G401 (cell line): Measurements from ENCODE around the gene TAP2. TPM values are rescaled to one million over a fixed set of nuclear protein-coding genes. Genes with fewer than 3 reads are reported as not detected.

Experiments
- DNase-seq: peaks from one replicate; pipeline ENCODE4 v3.0.0-alpha.2; 2015; ENCODE audit warnings: low spot score
- in situ Hi-C: cut with HindIII; loops from 2 replicates; pipeline ENCODE4 v1.10.0; 2016; ENCODE audit warnings: low sequenced_read_pairs, mixed read lengths
- total RNA-seq: library from RNA; depleted of rRNA; stranded (reverse); fragments of >200 nt; shearing (Covaris generic); gene quantifications from 2 replicates; pipeline ENCODE4 v1.2.3, GENCODE V29; 2014

The TAP2 gene
- total RNA-seq, 1 experiment from 2014 or later, result 14.5 TPM

- in situ Hi-C loops, result no loop called here
- DNase-seq, result no peak
These were observed 2.2 kb upstream of the TAP2 start for GRCh38 chr6:32840604-32841246.

GRCh38 chr6:32839356-32839755 is 817 bp upstream of the TAP2 start:
- in situ Hi-C loops, result no loop called here
- DNase-seq, result no peak

DNA sequence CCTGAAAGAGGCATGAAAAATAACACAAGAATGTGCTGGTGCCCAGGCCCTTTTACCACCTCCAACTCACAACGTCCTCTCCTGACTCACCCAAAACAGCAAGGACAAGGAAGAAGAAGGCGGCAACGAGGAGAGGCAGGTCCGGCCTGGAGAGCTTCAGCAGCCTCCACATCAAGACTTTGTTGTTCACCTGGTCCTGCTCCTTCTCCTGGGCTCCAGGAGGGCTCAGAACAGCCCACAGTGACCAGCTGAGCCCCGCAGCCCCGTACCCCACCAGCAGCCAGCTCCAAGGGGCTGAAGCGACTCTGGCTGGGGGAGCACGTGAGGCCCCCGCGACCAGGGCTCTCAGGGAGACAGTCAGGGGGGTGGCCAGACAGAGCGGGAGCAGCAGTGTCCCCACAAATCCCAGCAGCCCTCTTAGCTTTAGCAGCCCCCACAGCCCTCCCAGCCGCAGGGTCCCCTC is 857 bp downstream of the TAP2 start:
- in situ Hi-C loops, result no loop called here
- DNase-seq, result peak; percentile 18

- in situ Hi-C loops, result no loop called here
- DNase-seq, result no peak
These were observed 1.7 kb downstream of the TAP2 start for GRCh38 chr6:32836873-32837272.

DNA sequence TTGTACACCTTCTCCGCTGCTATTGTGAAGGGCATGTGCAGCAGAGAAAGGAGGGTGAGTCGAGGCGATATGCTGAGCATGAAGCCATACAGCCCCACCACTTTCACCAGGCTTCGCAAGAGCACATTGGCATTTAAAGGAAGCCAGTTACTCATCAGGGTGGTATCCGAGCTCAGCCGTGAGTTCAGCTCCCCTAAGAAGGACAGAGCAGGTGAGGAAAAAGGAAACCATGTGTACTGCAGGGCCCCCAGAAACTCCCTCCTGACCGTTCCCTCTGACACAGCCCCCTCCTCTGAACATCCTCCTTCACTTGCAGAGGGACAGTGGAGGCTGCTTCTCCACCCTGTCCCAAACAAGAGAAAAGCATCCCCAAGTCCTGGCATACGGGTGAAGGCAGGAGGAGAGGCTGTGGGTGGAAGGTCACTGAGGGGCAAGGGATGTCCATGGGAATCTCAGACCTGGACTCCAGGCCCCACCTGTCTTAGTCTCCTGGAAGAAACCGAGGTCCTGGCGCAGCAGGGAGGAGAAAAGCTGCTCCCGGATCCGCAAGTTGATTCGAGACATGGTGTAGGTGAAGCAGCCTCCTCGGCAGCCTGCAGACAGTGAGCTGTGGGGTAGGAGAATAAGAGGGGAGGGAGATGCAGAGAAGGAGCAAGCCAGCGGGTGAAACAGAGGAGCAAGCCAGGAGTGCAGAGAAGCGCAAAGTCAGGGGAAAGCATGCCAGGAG is 3.2 kb downstream of the TAP2 start:
- in situ Hi-C loops, result no loop called here
- DNase-seq, result no peak

- no peak for DNase-seq
- in situ Hi-C loops, result no loop called here
These were observed 4.9 kb downstream of the TAP2 start for GRCh38 chr6:32833664-32834063.

- in situ Hi-C loops, result no loop called here
- no peak for DNase-seq
These were observed 6.0 kb downstream of the TAP2 start for GRCh38 chr6:32832535-32832934.

GRCh38 chr6:32830936-32831335 is 7.6 kb downstream of the TAP2 start:
- in situ Hi-C loops, result no loop called here

DNA sequence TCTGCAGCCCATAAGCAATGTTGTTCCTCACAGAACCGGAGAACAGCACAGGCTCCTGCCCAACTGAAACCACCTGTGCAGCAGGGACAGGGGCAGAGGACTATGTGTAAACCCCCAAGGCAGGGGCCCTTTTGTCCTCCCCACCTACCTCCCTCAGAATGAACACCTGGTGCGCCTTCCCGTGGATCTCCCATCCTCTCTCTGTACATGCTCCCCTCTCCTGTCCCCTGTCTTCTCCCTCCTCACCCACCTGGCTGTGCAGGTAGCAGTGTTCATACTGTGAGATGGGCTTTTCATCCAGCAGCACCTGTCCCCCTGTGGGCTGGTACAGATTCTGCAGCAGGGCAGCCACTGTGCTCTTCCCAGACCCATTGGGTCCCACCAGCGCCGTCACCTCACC is 8.5 kb downstream of the TAP2 start:
- no peak for DNase-seq
- in situ Hi-C loops, result no loop called here

More at GRCh38 chr6:32830936-32831335, 7.6 kb downstream of the TAP2 start:
- no peak for DNase-seq

DNA sequence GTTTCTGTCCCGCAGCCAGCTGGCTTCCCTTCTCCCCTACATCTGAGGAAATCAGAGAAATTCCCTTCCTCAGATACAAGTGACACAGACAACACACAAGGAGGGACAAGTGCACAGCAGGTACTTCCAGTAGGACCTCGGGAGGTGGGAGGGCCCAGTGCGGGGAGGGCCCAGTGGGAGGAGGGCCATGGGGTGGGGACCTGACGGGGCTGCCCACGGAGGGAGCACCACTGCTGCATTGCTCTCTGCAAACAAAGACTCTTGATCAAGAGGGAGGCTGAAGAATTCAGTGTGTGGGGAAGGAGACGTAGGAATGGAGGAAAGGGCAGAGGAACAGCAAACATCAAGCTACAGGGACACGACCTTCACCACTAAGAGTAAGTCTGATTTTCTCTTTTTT is 9.0 kb downstream of the TAP2 start:
- no peak for DNase-seq
- in situ Hi-C loops, result loop anchor here (10.0 kb wide), 1 partner anchor 115 kb away; the partner anchor contains the start of gene HLA-DMB

DNA sequence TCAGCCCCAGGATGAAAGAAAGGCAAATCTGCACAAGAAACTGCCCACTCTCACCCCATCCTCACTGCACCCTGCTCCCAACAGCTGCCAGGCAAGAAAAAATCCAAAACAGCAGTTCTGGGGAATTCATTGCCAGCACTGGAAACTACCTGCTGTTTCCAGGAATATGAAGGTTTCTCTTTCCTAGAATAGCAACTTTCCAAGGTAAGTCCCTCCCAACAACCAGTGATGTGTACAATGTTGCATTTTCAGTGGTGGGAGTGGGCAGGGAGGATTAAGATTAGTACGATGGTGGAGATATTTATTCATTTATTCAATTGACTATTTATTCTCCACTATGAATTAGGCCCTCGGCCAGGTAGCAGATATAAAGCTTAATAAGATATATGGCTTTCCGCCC is 11.5 kb downstream of the TAP2 start:
- DNase-seq, result no peak
- in situ Hi-C loops, result loop anchor here (10.0 kb wide), 1 partner anchor 118 kb away; the partner anchor contains the start of gene HLA-DMB

DNA sequence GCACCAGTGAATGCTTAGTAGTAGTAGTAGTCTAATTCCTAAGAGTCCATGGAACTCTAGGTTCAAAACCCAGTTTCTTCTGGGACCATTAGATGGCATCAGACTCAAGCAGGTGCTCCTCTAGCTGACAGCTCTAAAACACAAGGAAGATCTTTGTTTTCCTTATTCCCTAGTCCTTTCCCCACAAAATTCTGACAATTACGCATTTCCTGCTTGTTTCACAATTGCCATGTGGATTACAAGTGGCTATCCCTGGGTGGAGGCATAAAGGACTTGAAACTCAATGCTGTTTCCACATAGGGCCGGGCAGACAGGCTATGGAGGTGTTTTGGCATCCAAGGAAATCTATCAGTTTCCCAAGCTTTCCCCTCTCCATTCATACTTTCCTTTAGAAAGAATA is 12.6 kb downstream of the TAP2 start:
- peak; percentile 34 for DNase-seq
- in situ Hi-C loops, result loop anchor here (10.0 kb wide), 1 partner anchor 119 kb away; the partner anchor contains the start of gene HLA-DMB

- no peak for DNase-seq
- in situ Hi-C loops, result loop anchor here (10.0 kb wide), 1 partner anchor 125 kb away; the partner anchor contains the start of gene HLA-DMB
These were observed 18.8 kb downstream of the TAP2 start for GRCh38 chr6:32819729-32820128.

GRCh38 chr6:32818867-32819266 is 19.7 kb downstream of the TAP2 start:
- in situ Hi-C loops, result no loop called here
- DNase-seq, result no peak

DNA sequence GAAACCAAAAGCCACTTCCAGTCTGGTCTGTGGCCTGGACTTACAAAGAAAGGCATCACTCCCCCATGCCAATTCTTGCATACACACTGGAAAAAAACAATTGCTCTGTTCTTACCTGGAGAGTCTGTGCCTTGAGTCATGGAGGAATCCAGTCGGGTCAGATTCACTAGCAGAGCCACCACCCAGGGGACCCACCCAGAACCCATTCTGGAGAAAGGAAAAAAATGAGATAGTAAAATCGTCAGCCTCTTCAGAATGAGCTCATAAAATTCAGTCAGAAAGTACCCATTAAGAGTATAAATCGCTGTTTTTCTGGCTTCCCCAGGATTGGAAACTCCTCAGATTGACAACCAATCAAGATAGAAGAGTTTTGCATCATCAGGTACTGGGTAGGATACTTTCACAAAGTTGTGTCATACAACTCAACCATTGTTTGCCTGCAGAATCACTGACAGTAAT is 21.8 kb downstream of the TAP2 start, which contains the start of gene HLA-DOB:
Gene HLA-DOB (minus strand): TSS at position 257 of the 459 bp plus-strand sequence. CDS start 51 bp downstream, at position 206.
- no peak for DNase-seq
- in situ Hi-C loops, result no loop called here

GRCh38 chr6:32815996-32816395 is 22.5 kb downstream of the TAP2 start:
- no peak for DNase-seq
- in situ Hi-C loops, result no loop called here

- no peak for DNase-seq
- in situ Hi-C loops, result no loop called here
These were observed 23.4 kb downstream of the TAP2 start for GRCh38 chr6:32815115-32815514.

- no peak for DNase-seq
- in situ Hi-C loops, result no loop called here
These were observed 24.4 kb downstream of the TAP2 start for GRCh38 chr6:32814145-32814544.

GRCh38 chr6:32809171-32809570 is 29.4 kb downstream of the TAP2 start:
- DNase-seq, result no peak
- in situ Hi-C loops, result no loop called here

DNA sequence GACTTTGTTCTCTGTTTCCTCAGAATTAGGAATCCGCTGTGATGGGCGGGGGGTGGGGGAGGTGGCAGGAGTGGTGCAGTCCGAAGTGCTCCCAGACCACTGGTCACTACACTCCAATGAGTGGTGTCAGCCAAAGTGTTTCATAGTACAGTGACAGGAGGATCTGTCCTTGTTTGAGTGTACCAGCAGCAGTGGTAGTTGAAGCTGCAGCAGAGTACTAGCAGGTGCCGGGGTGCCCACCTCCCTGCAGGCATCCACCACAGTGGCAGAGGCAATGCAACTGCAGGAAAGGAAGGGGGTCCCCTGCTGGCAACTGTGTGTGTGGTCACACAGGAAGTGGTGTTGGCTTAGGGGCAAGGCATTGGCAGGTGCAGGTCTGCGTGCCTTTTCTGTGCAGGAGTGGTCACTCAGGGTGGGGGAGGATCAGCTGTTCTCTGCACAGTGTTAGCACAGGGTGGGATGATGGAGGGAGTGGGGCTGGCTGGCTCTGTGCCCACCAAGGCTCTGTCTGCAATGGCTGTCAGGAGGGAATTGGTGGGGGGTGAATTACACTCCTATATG is 31.4 kb downstream of the TAP2 start:
- DNase-seq, result no peak
- in situ Hi-C loops, result no loop called here
